HG03521 (cell line): Measurements from ENCODE around the gene KRTCAP2.

Experiments used
- ATAC-seq: cut with Tn5 transposase; IDR thresholded peaks from one replicate; pipeline ENCODE4 v1.9.1; 2021; ENCODE audit warnings: mild to moderate bottlenecking, moderate library complexity; ENCODE audit not compliant: unreplicated experiment

KRTCAP2 gene

GRCh38 chr1:155184835-155185782 is 12.0 kb upstream of the KRTCAP2 start:
- no peak for ATAC-seq

DNA sequence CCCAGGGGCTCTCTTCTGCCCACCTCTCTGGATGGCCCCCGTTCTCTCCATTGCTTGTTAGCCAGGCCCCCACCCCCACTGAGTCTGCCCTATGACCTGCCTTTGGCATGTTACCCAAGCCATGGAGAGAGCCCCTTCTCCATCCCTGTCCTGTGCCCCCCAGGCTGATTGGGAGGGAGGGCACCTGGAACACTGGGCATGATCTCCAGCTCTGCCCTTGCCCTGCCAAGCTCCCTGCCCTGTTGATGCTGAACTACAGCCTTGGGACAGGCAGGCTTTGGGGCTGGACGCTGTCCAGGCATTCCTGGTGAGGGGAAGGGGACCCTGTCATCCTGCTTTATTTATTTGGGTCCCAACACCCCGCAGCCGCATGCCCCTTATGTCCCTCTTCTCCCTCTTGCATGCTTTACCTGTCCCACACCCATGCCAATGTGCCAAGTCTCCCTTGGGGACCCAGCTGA is 11.3 kb upstream of the KRTCAP2 start:
- ATAC-seq: no peak

- ATAC-seq: no peak
These were observed 10.7 kb upstream of the KRTCAP2 start for GRCh38 chr1:155183775-155184221.

GRCh38 chr1:155182052-155182550 is 9.0 kb upstream of the KRTCAP2 start:
- ATAC-seq: no peak

- ATAC-seq: no peak
These were observed 8.4 kb upstream of the KRTCAP2 start for GRCh38 chr1:155181371-155182051.

- ATAC-seq: no peak
These were observed 6.3 kb upstream of the KRTCAP2 start for GRCh38 chr1:155179112-155180031.

DNA sequence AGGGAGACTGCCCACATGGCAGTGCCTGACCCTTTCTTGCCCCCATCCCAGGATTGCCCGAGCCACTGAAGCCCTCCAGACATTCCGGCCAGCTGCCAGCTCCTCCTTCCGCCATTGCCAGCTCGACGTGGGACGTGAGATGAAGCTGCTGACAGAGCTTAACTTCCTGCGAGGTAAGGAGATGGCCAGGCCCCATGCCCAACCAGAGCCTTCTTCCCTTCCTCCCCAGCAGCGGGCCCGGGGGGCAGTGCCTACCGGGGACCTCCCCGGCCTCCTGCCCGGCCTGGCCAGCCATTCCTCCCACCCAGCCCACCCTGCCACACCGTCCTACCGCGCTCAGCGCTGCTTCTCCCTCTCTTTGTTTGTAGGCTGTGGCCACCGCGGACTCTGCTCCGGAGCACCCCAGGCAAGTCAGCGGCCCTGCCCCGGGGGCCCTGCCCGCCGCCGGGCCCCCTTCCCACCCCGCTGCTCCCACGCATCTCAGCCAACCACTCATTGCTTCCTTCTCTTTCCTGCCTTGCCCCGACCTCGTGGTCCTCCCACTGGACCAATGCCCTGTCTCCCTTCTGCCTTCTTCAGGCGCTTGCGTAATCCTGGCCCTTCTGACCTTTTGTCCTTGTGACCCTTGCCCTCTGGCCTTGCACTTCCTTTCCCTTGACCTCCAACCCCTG is 5.5 kb upstream of the KRTCAP2 start:
- ATAC-seq: no peak

GRCh38 chr1:155177918-155178281 is 4.8 kb upstream of the KRTCAP2 start:
- ATAC-seq: no peak

- no peak for ATAC-seq
These were observed 4.3 kb upstream of the KRTCAP2 start for GRCh38 chr1:155177192-155177917.

DNA sequence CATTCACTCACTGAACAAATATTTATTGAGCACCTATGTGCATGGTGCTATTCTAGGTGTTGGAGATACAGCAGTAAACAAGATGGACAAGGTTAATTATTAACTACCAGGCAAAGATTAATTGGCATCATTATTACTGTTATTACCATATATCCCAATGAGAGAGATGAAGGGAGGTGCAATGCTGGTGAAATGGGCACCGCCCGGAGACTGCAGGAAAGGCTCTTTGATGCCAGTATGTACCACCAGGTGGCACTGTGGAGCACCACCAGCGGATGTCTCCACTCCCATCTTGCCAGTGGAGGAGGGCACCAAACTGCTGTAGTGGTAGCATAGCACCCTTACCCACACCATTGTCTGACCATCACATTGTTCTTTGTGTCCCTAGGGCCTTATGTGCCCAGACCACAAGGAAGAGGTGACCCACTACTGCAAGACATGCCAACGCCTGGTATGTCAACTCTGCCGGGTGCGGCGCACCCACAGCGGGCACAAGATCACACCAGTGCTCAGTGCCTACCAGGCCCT is 3.5 kb upstream of the KRTCAP2 start:
- no peak for ATAC-seq

DNA sequence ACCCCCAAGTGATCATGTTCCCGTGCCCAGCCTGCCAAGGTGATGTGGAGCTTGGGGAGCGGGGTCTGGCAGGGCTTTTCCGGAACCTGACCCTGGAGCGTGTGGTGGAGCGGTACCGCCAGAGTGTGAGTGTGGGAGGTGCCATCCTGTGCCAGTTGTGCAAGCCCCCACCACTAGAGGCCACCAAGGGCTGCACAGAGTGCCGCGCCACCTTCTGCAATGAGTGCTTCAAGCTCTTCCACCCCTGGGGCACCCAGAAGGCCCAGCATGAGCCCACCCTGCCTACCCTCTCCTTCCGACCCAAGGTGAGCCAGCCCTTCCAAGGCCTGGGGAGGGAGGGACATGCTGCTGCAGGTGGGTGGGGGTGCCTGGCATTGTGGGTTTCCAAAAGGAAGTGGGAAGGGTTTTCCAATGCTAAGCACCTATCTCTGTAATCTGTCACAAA is 2.8 kb upstream of the KRTCAP2 start:
- no peak for ATAC-seq

DNA sequence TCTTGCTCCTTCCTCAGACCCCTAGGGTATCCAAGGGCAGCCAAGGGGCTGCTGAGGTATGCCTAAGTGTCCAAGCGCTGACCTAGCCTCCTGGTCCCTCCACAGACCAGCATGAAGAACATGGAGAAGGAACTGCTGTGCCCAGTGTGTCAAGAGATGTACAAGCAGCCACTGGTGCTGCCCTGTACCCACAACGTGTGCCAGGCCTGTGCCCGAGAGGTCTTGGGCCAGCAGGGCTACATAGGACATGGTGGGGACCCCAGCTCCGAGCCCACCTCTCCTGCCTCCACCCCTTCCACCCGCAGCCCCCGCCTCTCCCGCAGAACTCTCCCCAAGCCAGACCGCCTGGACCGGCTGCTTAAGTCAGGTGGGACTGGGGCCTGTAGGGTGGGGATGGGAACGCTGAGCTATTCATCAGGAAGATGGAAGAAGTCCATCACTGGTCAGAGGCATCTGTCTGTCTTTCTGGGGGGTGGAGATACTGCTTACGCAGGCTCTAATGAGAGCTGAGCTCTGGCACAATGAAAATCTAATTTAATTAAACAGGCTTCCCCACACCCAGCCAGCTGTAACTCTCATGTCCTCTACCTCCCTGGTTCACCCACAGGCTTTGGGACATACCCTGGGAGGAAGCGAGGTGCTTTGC is 2.3 kb upstream of the KRTCAP2 start:
- no peak for ATAC-seq

GRCh38 chr1:155174324-155175280 is 1.5 kb upstream of the KRTCAP2 start:
- no peak for ATAC-seq

GRCh38 chr1:155173478-155174323 is 597 bp upstream of the KRTCAP2 start, which contains the start of gene TRIM46:
Gene TRIM46, plus strand, starts transcription at chr1:155173849. Its CDS starts 118 bp downstream, at chr1:155173967.
- no peak for ATAC-seq

- no peak for ATAC-seq
These were observed 1.0 kb downstream of the KRTCAP2 start for GRCh38 chr1:155171836-155172731.
